Measurements from ENCODE around the gene PRKAG3.

PRKAG3 gene

GRCh38 chr2:218837495-218837894 is 5.9 kb upstream of the PRKAG3 start:
- no peak for DNase-seq

- DNase-seq, result no peak
Measured at GRCh38 chr2:218834685-218835084, 3.1 kb upstream of the PRKAG3 start.

- DNase-seq, result no peak
Measured at GRCh38 chr2:218833023-218833609, 1.5 kb upstream of the PRKAG3 start.

GRCh38 chr2:218832520-218832919 is 917 bp upstream of the PRKAG3 start:
- no peak for DNase-seq

GRCh38 chr2:218832081-218832480 is 478 bp upstream of the PRKAG3 start:
- no peak for DNase-seq

GRCh38 chr2:218830526-218831306 is 887 bp downstream of the PRKAG3 start:
- DNase-seq, result no peak

- no peak for DNase-seq
Measured at GRCh38 chr2:218829868-218830451, 1.6 kb downstream of the PRKAG3 start.

- no peak for DNase-seq
Measured at GRCh38 chr2:218828477-218828778, 3.2 kb downstream of the PRKAG3 start.

GRCh38 chr2:218827701-218828476 is 3.7 kb downstream of the PRKAG3 start:
- no peak for DNase-seq

GRCh38 chr2:218826791-218827190 is 4.8 kb downstream of the PRKAG3 start:
- no peak for DNase-seq

- DNase-seq, result no peak
Measured at GRCh38 chr2:218824004-218824403, 7.6 kb downstream of the PRKAG3 start.

GRCh38 chr2:218823196-218823855 is 8.3 kb downstream of the PRKAG3 start:
- no peak for DNase-seq

GRCh38 chr2:218822622-218823021 is 9.0 kb downstream of the PRKAG3 start:
- no peak for DNase-seq

GRCh38 chr2:218821605-218822211 is 9.9 kb downstream of the PRKAG3 start:
- no peak for DNase-seq

- DNase-seq, result no peak
Measured at GRCh38 chr2:218820746-218821369, 10.7 kb downstream of the PRKAG3 start.

- DNase-seq, result no peak
Measured at GRCh38 chr2:218819093-218819492, 12.5 kb downstream of the PRKAG3 start.

GRCh38 chr2:218816561-218817011 is 15.0 kb downstream of the PRKAG3 start:
- DNase-seq, result no peak

GRCh38 chr2:218815649-218816048 is 16.0 kb downstream of the PRKAG3 start:
- DNase-seq, result no peak

- DNase-seq, result no peak
Measured at GRCh38 chr2:218815244-218815637, 16.4 kb downstream of the PRKAG3 start.

GRCh38 chr2:218814540-218815243 is 16.9 kb downstream of the PRKAG3 start:
- no peak for DNase-seq

GRCh38 chr2:218813771-218814460 is 17.7 kb downstream of the PRKAG3 start:
- no peak for DNase-seq

Data from CD4-positive, alpha-beta T cell treated with Interleukin-17A for 4 hours (primary cell).